AG09319 (cell line): ENCODE measurements around the gene PRDM16.

Experiments used
- DNase-seq: peaks from one replicate; pipeline ENCODE4 v3.0.0-alpha.2; 2010; ENCODE audit warnings: low read depth; ENCODE audit errors: extremely low read depth
- TF ChIP-seq, protein P1 (sequence below): IDR thresholded peaks from 2 replicates; pipeline ENCODE4 v1.5.1; 2011; ENCODE audit warnings: low read depth, mild to moderate bottlenecking, inconsistent platforms, low read length, moderate library complexity

The PRDM16 gene

DNA sequence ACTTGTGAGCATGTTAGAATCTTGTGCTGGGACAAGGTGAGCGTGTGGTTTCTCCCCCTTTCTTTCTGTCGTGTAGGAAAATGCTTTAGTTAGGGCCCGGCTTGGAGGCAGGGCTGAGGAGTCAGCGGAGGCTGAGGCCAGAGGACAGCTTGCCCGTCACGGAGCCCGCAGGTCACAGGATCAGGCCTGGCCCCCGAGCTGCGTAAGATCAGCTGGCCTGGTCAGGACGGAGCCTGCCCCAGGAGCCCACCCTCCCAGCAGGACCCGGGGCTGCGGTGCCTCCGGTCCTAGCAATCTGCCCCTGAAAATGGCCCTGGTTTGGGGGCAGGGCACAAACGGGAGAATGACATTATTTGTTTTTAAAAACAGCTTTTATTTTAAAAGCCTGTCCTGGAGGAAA, 52.0 kb downstream of the PRDM16 start:
- DNase-seq = no peak
- TF ChIP-seq, protein P1, sequence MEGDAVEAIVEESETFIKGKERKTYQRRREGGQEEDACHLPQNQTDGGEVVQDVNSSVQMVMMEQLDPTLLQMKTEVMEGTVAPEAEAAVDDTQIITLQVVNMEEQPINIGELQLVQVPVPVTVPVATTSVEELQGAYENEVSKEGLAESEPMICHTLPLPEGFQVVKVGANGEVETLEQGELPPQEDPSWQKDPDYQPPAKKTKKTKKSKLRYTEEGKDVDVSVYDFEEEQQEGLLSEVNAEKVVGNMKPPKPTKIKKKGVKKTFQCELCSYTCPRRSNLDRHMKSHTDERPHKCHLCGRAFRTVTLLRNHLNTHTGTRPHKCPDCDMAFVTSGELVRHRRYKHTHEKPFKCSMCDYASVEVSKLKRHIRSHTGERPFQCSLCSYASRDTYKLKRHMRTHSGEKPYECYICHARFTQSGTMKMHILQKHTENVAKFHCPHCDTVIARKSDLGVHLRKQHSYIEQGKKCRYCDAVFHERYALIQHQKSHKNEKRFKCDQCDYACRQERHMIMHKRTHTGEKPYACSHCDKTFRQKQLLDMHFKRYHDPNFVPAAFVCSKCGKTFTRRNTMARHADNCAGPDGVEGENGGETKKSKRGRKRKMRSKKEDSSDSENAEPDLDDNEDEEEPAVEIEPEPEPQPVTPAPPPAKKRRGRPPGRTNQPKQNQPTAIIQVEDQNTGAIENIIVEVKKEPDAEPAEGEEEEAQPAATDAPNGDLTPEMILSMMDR = no peak

DNA sequence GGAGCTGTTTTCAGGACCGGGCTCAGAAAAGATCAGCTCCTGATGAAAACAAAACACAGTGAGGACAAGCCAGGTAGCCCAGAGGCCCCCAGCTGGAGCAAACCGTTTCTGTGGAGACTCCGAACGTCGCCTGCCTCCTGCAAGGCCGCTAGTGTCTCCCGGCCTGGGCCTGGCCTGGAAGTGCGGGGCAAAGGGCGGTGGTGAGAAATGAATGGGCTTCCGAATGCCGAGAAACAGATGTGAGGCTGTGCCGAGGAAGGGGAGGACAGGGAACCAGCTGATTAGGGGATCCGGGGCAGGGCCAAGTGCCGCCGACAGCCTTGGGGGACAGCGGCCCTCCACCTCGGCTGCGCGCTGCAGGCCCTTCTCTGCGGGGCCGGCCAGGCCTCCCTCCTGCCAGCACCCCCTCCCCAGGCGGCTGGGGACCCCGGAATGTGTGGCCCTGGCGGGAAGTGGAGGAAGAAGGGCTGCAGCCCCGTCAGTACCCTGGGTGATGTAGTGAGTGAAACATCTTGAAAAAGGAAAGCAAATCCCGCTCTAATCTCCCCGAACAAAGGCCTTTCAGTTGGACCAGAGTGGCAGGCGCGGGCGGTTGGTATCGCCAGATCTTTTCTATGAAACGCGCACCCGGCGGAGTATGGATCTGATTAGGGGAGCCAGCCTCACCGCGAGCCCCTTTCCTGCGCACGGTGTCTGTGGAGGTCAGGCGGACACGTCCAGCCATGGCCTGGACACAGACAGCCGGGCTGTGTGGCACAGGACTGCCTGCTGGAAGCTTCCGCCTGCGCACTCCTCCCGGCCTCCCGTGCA, 52.6 kb downstream of the PRDM16 start:
- TF ChIP-seq, protein P1 = no peak
- DNase-seq = no peak

DNA sequence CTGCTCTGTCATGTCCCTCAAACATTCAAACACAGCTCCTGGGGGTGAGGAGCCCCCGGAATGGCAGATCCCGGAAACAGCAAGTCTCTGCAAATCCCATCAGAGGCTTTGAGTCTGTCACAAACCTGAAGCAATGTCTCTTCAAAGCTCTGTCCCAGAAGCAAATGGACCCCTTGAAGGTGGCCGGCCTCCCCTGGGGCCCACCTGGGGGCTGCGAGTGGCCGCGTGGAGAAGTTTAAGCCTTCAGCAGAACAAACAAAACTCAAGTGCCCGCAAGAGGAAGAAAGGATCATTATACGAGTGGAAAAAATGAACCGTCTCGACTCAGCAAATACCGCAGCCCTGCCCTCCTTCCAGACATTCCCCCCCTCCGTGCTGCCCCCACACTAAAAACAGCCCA, 53.3 kb downstream of the PRDM16 start:
- no peak for DNase-seq
- TF ChIP-seq, protein P1 = no peak

DNA sequence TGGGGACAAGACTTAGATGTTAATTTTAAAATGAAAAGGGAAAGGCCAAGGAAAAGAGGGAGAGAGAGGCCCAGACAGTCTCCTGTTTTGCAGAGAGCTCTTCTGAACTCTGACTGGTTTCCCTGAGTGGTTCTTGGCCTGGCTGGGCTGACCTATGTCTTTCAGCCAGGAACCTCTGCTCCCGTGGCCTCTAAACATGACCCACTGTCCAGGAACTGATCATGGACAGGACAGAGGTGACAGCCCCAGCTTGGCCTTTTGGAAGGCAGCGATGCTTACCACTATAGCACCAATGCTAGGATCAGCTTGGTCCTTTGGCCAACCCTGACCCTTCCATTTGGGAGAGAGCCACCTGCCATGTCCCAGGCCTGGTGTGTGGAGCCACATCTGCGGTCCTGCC, 55.2 kb downstream of the PRDM16 start:
- TF ChIP-seq, protein P1 = no peak

DNA sequence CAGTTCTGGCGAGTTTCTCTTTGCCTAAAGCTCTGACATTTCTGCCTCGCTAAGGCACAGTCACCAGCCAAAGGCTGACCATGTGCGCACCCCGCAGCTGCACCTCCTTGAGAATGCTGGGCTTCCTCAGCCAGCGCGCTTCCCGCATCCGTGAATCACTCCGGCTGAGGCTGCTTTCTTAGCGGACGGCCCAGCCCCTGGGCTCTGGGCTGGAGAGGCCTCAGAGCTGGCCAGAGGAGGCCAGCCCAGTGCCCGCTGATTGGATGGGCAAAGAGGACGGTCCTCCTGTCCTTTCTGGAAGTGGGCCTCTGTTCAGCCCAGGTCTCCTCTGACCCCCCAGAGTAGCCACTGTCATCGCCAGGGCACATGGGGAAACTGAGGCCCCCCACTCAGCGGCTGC, 56.1 kb downstream of the PRDM16 start:
- DNase-seq = no peak
- TF ChIP-seq, protein P1 = no peak

More for the DNA sequence above, 55.2 kb downstream of the PRDM16 start:
- no peak for DNase-seq

DNA sequence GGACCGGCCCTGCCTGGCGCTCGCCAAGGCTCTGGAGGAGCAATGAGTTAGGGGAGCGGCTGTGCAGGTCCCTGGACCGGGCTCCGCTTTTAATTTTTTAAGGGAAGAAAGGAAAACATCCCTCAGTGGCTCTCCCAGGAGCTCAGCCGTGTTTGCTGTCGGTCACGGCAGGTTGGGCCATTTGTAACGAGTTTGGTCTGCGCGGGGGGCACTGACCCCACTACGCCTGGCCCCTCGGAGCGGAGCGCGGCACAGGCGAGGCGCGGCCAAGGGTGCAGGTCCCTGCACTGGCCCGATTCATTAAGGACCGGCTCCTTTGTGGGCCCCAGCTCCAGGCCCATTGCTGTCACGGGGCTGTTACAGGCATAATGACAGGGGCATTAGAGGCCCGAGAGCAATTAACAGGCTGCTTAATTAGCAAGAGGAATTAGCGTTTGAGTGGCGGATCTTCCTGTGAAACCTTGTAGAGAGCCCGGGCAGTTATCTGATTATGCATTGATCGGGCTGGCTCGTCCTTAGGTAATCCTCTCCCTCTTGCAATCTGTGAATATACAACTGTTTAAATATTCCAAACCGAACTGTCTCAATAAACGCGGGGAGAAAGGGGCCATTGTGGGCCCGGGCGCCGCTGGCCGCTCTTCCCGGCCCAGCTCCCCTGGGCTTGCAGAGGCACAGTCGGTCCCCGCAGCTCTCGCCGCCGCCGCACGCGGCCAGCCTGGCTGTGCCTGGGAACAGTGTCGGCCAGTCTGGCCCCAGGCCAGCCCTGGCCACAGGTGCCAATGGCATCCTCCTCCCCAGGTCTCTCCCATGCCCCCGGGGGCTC, 56.8 kb downstream of the PRDM16 start:
- TF ChIP-seq, protein P1 = no peak
- DNase-seq = no peak
